Stimulated activated CD4-positive, alpha-beta T cell treated with anti-CD3 and anti-CD28 coated beads, Interleukin-4, amount 100 ng/mL, for 4 hours (primary cell): ENCODE results near the gene CHST15.
"Not testable (repeated sequence)": the region's sequence is repeated elsewhere in the genome, so short reads cannot be mapped to it uniquely, and the experiment has no call there.

Experiments
- DNase-seq, 2 experiments: peaks; one replicate each; pipeline ENCODE4 v3.0.0-alpha.2; 2020

The CHST15 gene

GRCh38 chr10:124124123-124124768 lies 30.8 kb upstream of the CHST15 start:
- DNase-seq = no peak

DNA sequence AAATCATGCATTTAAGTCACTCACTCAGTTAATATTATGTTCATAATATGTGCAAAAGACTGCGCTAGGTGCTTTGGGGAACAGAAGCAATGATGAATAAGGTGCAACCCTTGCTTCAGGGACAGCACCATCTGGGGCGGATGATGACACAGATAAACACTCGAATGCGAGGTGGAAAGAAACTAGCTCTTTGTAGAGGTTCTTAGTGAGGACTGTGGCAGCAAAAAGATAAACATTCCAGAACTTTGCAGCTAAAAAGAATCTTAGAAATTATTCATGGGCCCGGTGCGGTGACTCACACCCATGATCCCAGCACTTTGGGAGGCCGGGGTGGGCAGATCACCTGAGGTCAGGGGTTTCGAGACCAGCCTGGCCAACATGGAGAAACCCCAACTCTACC lies 29.8 kb upstream of the CHST15 start:
- no peak for DNase-seq

DNA sequence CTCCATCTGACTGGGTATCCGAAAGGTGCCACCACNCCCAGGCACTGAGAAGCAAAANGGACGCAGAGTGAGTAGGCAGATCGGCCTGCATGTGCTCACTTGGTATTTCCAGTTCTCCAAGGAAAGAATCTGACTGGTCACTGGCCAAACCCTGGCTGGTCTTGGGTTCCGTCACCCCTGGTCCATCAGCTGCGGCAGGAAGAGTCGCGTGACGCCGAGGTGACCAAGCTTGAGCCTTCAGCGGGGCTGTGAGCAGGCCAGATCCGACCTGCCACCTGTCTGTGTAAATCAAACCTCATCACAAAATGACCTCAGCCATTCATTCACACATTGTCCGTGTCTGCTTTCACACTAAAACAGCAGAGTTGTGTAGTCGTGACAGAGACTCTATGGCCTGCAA lies 28.8 kb upstream of the CHST15 start:
- DNase-seq = no peak

DNA sequence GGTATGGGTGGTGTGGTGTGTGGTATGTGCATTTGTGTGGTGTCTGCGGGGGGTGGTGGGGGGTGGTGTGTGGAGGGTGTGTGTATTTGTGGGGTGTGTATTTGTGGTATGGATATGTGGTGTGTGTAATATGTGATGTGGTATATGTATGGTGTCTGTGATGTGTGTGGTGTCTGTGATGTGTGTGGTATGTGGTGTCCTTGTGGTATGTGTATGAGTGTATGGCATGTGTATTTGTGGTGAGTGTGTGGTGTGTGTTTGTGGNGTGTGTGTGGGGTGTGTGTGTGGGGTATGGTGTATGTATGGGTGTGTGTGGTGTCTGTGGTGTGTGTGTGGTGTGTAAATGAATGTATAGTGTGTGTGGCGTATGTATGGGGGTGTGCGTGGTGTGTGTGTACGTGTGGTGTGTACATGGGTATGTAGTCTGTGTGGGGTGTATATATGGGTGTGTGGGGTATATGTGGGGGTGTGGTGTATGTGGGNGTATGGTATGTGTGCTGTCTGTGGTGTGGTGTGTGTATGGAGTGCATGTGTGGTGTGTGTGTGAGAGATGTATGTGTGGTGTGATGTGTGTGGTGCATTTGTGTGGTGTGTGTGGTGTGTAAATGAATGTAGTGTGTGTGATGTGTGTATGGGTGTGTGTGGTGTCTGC lies 27.1 kb upstream of the CHST15 start:
- no peak for DNase-seq

- no peak for DNase-seq
Measured at GRCh38 chr10:124119946-124120345, 26.5 kb upstream of the CHST15 start.

GRCh38 chr10:124119216-124119615 lies 25.8 kb upstream of the CHST15 start:
- DNase-seq = no peak

GRCh38 chr10:124117833-124118232 lies 24.4 kb upstream of the CHST15 start:
- DNase-seq = no peak

DNA sequence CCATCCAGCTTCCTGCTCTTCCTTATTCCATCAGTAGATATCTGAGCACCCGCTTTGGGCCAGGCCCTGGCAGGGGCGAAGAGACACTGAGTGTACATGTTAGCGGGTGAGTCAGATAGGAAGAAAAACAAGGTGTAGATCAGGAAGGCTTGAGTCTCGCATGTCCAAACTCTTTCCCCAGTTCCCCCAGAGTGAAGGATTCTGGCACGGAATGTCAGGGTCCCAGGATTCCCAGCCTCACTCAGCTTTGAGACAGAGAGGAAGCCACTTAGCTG lies 24.1 kb upstream of the CHST15 start:
- no peak for DNase-seq

DNA sequence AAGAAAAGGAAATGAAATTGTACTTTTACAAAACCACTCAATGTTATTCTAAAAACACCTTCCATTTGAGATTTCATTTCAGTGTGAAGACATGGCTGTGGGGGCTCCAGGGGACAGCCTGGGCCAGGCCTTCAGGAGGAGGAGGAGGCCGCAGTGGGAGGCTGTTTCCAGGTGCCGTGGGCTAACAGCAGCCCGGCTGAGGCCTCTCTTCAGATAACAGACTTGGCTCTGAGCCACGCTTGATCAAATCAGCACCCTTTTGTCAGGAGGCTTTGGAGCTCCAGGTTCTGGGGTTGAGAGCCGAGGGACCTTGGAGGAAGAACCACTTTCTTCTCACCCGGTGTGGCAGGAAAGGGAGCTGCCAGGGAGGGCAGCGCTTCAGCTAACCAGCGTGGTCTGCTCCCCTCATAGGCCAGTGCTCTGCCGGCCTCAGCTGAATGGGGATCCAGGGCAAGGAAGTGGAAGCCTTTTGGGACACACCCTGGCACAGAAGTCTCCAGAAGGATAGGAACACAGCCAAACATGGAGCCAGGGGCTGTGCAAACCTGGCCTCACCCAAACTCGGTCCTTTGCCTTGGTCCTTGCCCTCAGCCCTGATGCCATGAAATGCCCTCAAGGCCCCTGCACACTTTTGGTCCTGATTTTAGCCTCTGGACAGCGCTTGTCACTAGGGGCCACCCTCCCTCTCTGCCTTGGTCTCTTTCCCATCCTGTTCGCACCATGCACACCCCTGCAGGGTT lies 23.5 kb upstream of the CHST15 start:
- no peak for DNase-seq

DNA sequence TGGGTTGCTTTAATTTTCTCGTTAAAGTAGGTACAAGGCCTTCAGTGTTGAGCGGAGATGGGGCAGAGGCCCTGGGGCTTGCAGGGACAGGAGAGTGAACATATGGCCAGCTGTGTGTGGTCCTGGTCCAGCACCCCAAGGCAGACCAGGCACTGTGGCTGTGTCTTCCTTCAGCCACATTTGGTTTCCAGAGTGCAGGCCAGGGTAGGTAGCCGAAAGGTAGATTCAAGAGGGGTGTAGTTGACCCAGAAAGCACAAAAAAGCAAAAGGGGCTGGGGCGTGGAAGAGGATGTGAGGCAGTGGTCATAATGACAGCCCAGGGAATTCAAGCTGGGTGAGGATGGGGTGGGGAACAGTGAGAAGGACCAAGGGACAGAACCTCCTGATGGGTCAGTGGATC lies 21.3 kb upstream of the CHST15 start:
- DNase-seq = no peak

DNA sequence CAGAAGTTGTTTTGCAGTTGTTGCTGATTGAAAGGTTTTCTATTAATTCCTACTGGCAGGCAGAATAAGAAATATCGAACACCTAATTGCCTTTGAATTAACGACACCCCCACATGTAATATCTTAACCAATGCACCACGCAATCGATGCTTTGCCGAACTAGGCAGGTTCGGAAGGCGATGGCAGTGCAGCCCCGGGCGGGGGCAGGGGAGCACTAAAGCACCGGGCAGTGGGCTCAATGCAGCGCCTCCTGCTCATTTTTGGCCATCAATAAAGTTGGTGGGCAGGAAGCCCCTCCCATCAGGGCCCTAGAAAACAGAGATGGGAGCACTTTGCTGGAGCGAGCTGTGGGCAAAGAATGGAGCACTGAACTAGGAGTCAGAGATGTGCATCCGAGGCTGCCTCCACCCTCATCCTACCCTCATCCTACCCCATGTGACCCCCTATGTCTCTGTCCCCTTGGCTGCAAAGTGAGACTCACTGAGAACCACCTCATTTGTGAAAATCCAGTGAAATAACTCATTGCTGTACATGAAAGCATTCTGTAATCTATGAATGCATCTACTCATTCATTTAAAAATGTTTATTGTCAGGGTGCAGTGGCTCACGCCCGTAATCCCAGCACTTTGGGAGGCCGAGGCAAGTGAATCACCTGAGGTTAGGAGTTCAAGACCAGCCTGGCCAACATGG lies 19.6 kb upstream of the CHST15 start:
- DNase-seq = no peak

DNA sequence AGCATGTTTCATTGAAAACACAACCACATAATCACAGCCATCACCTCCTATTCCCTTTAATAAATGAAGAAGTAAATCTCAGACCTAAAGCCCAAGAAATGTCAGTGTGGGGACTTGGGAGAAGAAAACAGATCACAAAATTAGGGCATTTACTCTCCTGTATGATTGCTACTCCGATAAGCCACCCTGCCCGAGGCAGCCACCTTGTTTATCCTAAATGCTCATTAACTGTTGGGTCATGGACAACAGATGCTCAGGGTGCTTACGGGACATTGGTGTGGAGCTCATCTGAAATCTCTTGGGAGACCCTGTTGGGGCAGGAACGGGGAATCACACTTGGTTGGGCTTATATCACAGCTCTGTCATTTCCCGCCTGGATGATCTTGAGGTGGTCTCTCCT lies 17.5 kb upstream of the CHST15 start:
- DNase-seq = no peak

- DNase-seq = no peak
Measured at GRCh38 chr10:124109261-124109660, 15.9 kb upstream of the CHST15 start.

DNA sequence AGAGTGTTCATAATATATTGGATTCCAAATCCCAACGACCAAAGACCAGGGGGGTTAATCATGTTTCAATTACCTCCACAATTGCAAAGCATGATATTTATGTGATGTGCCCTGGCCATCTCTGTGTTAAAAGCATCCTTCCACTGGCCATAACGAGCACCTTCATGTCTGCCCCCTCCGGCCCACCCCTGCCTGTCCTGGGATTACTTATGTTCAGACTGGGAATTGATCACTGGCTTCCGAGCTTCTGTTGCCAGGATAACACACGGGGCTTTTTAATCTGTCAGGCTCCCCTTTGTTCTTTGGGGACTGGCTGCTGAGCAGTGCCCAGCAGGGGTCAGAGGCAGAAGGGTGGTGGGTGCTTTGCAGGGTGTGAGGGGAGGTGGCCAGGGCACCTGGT lies 13.7 kb upstream of the CHST15 start:
- no peak for DNase-seq

DNA sequence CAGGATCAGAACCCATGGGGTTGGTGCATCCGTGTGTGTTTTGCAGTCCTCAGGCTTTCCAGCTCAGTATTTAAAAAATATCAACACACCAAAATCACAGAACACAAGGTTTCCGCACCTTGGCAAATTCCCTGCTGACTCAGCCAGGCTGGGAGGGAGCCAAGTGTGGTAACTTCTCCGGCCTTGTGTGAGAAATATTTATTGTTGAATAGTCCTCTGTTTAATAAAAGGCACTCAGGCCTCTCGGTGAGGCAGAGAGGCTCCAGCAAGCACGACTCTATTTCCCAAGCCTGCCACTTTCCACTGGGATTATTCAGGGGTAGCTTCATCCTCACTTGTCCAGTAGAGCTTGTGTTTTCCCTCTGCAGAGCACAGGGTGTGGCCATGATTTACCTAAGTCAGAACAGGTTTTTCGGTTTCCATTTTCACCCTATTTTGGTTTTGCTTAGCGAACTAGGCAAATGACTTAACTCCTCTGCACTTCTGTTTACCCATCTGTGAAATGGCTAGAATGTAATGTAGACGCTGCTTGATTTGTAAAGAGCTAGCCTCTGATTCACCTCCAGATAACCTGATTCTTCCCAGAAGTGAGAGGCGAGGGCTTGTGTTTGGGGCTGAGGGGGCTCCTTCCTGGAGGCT lies 13.0 kb upstream of the CHST15 start:
- DNase-seq = no peak

DNA sequence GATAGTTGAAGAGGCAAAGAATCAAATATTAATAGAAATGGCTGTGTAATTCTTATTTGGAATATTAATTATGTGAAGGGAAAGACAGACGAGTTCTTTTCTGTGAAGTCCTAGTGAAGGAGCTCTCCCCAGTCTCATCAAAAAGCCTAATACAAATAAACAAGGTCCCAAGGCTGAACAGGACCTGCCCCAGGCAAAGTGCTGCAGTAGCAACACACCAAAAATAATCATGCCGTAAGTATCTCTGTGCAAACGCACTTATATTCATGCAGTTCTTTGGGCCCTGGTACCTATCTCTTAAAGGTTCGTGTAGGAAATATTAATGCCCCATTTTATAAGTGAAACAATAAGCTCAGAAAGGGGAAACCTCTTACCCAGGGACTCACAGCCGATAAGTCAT lies 12.2 kb upstream of the CHST15 start:
- no peak for DNase-seq

DNA sequence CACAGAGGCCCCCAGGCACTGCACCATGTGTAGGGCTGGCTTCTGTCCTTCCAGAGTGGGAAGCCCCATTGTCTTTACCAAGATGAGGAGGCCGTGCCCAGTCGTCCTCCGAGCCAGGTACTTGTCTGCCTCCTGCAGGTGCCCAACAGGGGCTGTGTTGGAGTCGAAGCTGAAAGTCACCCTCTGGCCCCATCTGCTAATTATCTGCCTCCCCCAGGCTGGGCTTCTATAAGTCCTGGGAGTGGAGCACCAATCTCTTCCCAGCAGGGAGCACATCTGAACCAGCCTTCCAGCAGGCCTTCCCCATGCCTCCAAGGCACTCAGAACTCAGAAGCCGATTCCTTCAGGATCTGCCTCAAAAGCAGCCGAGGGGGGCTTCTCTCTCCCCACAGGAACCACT lies 11.6 kb upstream of the CHST15 start:
- DNase-seq = no peak

- DNase-seq = no peak
Measured at GRCh38 chr10:124104011-124104627, 10.7 kb upstream of the CHST15 start.

DNA sequence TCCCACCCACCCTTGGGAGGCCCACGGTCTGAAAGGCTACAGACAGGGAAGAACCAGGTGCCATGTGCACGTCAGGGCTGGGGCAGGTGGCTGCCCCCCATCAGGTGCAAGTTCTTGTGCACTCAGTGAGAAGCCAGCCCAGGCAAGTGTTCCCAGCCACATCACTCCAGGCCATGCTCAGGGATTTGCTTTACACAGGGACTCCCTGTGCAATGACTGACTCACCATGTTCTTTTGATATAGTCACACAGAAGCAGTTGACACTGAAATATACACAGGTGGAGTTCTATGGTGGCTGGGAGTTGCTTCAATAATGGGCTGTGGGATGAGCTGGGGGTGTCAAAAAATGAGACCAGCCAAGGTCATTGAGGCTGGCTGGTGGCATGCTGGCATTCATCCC lies 8.0 kb upstream of the CHST15 start:
- no peak for DNase-seq

DNA sequence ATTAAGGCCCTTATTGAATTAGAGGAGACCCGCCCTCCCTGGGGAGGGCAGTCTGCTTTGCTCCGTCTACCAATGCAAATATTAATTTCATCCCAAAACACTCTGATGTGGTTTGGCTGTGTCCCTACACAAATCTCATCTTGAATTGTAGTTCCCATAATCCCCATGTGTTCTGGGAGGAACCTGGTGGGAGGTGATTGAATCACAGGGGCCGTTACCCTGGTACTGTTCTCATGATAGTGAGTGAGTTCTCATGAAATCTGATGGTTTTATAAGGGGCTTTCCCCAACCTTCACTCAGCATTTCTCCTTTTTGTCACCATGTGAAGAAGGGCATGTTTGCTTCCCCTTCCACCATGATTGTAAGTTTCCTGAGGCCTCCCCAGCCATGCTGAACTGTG lies 7.3 kb upstream of the CHST15 start:
- not testable (repeated sequence) for DNase-seq

DNA sequence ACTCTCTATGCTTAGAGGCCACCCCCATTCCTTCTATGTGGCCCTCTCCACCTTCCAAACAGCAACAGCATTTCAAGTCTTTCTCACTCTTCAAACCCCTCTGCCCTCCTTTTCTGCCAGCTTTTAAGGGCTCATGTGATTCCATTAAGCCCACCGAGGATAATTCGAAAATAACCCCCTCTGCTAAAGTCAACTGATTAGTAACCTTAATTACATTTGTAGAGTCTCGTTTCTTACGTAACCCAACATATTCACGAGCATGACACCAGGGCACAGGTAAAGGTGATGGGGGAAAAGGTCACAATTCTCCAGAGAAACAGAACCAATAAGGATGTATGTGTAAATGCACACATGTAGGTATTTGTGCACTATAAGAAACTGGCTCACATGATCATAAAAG lies 6.7 kb upstream of the CHST15 start:
- DNase-seq = no peak

- DNase-seq = no peak
Measured at GRCh38 chr10:124099604-124100003, 6.2 kb upstream of the CHST15 start.

- no peak for DNase-seq
Measured at GRCh38 chr10:124098575-124098974, 5.2 kb upstream of the CHST15 start.
